ENCODE results near the gene LY6G5C.

The LY6G5C gene

DNA sequence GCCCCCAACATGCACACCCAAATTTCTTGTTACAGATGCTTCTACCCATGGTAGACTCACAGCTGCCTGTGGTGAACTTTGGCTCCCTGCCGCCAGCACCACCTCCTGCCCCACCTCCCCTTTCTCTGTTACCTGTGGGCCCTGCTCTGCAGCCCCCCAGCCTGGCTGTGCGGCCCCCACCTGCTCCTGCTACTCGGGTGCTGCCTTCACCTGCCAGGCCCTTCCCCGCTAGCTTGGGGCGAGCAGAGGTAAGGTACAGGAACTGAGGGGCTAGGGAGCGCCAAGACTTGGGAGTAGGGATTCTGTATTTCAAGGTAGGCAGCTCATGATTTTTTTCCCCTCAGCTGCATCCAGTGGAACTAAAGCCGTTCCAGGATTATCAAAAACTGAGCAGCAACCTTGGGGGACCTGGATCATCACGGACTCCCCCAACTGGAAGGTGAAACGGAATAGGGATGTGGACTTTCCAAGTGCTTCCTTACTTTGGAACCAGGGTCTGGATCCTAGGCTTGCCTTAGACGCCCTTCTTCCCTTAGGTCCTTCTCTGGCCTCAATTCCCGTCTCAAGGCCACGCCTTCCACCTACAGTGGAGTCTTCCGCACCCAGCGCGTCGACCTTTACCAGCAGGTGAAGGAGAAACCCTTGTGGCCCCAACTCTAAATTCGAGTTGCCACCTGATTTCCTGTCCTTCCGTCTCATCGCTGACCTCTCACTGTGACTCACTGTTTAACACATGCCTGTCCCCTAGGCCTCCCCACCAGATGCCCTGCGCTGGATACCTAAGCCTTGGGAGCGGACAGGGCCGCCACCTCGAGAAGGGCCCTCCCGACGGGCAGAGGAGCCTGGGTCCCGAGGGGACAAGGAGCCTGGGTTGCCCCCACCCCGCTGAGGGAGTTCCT is 43.9 kb downstream of the LY6G5C start:
- no peak for DNase-seq

- DNase-seq, result no peak
These were observed 45.8 kb downstream of the LY6G5C start for GRCh38 chr6:31634969-31635575.

- no peak for DNase-seq
These were observed 46.7 kb downstream of the LY6G5C start for GRCh38 chr6:31634131-31634530.

DNA sequence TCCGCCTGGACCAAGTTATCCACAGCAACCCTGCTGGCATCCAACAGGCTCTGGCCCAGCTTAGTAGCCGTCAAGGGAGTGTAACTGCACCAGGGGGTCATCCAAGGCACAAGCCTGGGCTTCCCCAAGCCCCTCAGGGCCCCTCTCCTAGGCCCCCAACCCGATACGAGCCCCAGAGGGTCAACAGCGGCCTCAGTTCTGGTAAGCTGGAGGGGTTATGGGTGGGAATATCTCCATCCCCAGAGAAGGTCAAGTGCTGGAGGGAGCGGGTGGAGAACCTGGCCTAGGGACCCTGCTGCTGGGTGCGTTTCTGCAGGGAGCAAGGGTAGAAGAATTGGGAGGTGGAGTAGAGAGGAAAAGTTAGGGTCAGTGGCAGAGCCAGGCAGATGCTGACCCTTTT is 47.4 kb downstream of the LY6G5C start:
- no peak for DNase-seq

GRCh38 chr6:31632279-31632946 is 48.5 kb downstream of the LY6G5C start:
- no peak for DNase-seq

GRCh38 chr6:31631681-31632278 is 49.1 kb downstream of the LY6G5C start:
- DNase-seq, result no peak

DNA sequence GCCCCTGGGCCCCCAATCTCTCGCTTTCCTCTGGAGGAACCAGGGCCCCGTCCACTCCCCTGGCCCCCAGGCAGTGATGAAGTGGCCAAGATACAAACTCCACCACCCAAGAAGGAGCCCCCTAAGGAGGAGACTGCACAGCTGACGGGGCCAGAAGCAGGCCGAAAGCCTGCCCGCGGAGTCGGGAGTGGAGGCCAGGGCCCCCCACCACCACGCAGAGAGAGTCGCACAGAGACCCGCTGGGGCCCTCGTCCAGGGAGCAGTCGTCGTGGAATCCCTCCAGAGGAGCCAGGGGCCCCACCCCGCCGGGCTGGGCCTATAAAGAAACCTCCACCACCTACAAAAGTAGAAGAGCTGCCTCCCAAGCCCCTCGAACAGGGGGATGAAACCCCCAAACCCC is 49.7 kb downstream of the LY6G5C start:
- DNase-seq, result no peak

GRCh38 chr6:31630177-31630934 is 50.5 kb downstream of the LY6G5C start:
- DNase-seq, result no peak

DNA sequence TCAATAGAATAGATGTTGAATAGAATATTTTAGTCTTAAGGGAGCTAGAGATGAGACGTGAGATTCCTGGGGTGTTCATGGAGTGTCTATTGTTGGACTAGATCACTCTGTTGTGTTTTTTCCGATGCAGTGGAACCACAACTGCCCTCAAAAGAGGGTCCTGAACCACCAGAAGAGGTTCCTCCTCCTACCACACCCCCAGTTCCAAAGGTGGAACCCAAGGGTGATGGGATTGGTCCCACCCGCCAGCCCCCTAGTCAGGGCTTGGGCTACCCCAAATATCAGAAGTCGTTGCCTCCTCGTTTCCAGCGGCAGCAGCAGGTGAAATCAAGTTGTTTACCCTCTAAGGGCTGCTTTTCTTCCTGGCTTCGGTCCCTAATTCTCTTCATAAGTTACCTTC is 51.9 kb downstream of the LY6G5C start:
- DNase-seq, result no peak

GRCh38 chr6:31627690-31628287 is 53.1 kb downstream of the LY6G5C start:
- no peak for DNase-seq

GRCh38 chr6:31626952-31627351 is 53.9 kb downstream of the LY6G5C start:
- DNase-seq, result no peak

All from NCI-H187 (cell line).